Prostate gland (tissue), 2 donors: ENCODE results near the gene RNU6-8.

Experiments used
- POLR2A ChIP-seq: fragments of 450-650 bp; IDR thresholded peaks from one replicate; pipeline ENCODE4 v1.6.1; 2016; ENCODE audit warnings: antibody characterized with exemption, mild to moderate bottlenecking
- POLR2AphosphoS5 ChIP-seq: sonication (generic); formaldehyde crosslinking; IDR thresholded peaks from one replicate; pipeline ENCODE4 v1.6.1; 2017; ENCODE audit warnings: antibody characterized with exemption
- TF ChIP-seq, protein P1 (sequence below), 4 experiments: fragments of 200-600 bp in 2 of 4; fragments of 450-650 bp in 2 of 4; sonication (generic) in 2 of 4; IDR thresholded peaks; 1 replicate in 3 of 4; 2 replicates in 1 of 4; pipeline ENCODE4 v1.5.1; 2016 to 2019; ENCODE audit warnings: antibody characterized with exemption in 4 of 4, mild to moderate bottlenecking in 2 of 4, moderate library complexity in 2 of 4

DNA sequence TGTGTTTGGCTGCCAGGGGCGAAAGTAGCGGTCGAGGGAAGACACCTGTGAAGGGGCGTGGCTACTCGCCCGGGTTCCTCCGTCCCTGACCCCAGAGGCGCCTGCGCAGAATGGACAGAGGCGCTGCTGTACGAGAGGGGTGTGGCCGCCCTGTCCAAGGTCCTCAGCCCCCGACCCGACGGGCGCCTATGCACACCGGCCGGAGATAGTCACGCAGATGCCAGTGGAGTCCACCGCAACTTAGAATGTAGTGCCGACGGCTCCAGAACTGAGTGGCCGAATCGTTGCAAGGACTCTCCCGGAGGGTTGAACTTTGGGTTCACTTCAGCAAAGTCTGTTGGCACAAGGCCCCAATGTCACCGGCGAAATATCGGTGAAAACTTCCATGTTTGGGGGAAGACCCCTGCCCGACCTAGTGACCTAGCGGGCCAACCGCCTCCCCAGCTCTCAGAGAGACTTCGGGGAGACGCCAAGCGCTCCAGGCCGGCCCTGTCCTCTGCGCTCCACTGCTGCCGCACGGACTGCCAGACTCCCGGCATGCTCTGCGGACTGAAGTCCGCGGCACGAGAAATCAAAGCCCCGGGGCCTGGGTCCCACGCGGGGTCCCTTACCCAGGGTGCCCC is 1.8 kb downstream of the RNU6-8 start:
- TF ChIP-seq, protein P1, sequence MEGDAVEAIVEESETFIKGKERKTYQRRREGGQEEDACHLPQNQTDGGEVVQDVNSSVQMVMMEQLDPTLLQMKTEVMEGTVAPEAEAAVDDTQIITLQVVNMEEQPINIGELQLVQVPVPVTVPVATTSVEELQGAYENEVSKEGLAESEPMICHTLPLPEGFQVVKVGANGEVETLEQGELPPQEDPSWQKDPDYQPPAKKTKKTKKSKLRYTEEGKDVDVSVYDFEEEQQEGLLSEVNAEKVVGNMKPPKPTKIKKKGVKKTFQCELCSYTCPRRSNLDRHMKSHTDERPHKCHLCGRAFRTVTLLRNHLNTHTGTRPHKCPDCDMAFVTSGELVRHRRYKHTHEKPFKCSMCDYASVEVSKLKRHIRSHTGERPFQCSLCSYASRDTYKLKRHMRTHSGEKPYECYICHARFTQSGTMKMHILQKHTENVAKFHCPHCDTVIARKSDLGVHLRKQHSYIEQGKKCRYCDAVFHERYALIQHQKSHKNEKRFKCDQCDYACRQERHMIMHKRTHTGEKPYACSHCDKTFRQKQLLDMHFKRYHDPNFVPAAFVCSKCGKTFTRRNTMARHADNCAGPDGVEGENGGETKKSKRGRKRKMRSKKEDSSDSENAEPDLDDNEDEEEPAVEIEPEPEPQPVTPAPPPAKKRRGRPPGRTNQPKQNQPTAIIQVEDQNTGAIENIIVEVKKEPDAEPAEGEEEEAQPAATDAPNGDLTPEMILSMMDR (IDR thresholded peaks at IDR 0.05): no peak
- TF ChIP-seq POLR2A (no peak), POLR2AphosphoS5 (peak; percentile 37)
